Duodenal mucosa (tissue), 2 donors: ENCODE results near the gene NCOA6.
"Not testable (repeated sequence)": the region's sequence is repeated elsewhere in the genome, so short reads cannot be mapped to it uniquely, and the experiment has no call there.

Experiments used
- H3K27ac ChIP-seq: one replicate; pipeline ENCODE4 v1.7.0; 2013; ENCODE audit warnings: low read depth, low read length
- H3K27me3 ChIP-seq, 2 donors: one replicate each; pipeline ENCODE4 v1.7.0; 2013; ENCODE audit warnings: low read length in 2 of 2, control low read depth in 1 of 2; ENCODE audit not compliant: insufficient read depth in 2 of 2, control insufficient read depth in 1 of 2
- H3K36me3 ChIP-seq, 2 donors: one replicate each; pipeline ENCODE4 v1.7.0; 2013; ENCODE audit warnings: low read length in 2 of 2, control low read depth in 1 of 2; ENCODE audit not compliant: insufficient read depth in 2 of 2, control insufficient read depth in 1 of 2
- H3K4me1 ChIP-seq, 2 donors: one replicate each; pipeline ENCODE4 v1.7.0; 2013; ENCODE audit warnings: low read length in 2 of 2, control low read depth in 1 of 2; ENCODE audit not compliant: insufficient read depth in 2 of 2, control insufficient read depth in 1 of 2
- H3K4me3 ChIP-seq, 2 donors: one replicate each; pipeline ENCODE4 v1.7.0; 2013; ENCODE audit warnings: low read length in 2 of 2, low read depth in 1 of 2
- H3K9ac ChIP-seq, 2 donors: one replicate each; pipeline ENCODE4 v1.7.0; 2013; ENCODE audit warnings: low read length in 2 of 2, low read depth in 1 of 2
- H3K9me3 ChIP-seq, 2 donors: one replicate each; pipeline ENCODE4 v1.7.0; 2013; ENCODE audit warnings: low read length in 2 of 2, control low read depth in 1 of 2; ENCODE audit not compliant: control insufficient read depth in 1 of 2

Gene NCOA6

GRCh38 chr20:34713944-34714515, 111.4 kb downstream of the NCOA6 start:
- not testable (repeated sequence) for H3K9ac ChIP-seq, H3K27me3 ChIP-seq, H3K9me3 ChIP-seq, H3K4me3 ChIP-seq, H3K27ac ChIP-seq
- H3K4me1 ChIP-seq = peaks cover 21 to 24% of the 10 kb centered on the region in 2 donors
- H3K36me3 ChIP-seq = peaks cover 18 to 51% of the 10 kb centered on the region in 2 donors

GRCh38 chr20:34713194-34713943, 112.1 kb downstream of the NCOA6 start:
- Histone ChIP-seq H3K4me1 (peaks cover 25 to 28% of the 10 kb centered on the region in 2 donors), H3K4me3 (no peak overlapping the region), H3K36me3 (peaks cover 18 to 45% of the 10 kb centered on the region in 2 donors), H3K9ac (no peak overlapping the region), H3K27ac (no peak overlapping the region), H3K27me3 (no peaks in the 10 kb centered on the region), H3K9me3 (no peaks in the 10 kb centered on the region)

GRCh38 chr20:34712525-34713192, 112.8 kb downstream of the NCOA6 start:
- H3K27me3 ChIP-seq = no peaks in the 10 kb centered on the region
- peaks cover 18 to 42% of the 10 kb centered on the region in 2 donors for H3K36me3 ChIP-seq
- no peak overlapping the region for H3K27ac ChIP-seq
- peaks cover 25 to 30% of the 10 kb centered on the region in 2 donors for H3K4me1 ChIP-seq
- no peak overlapping the region for H3K9ac ChIP-seq
- no peak overlapping the region for H3K4me3 ChIP-seq
- H3K9me3 ChIP-seq = no peaks in the 10 kb centered on the region

- Histone ChIP-seq H3K4me1 (peaks cover 32 to 37% of the 10 kb centered on the region in 2 donors), H3K27me3 (no peaks in the 10 kb centered on the region), H3K9ac (no peak overlapping the region), H3K4me3 (no peak overlapping the region), H3K9me3 (no peaks in the 10 kb centered on the region), H3K36me3 (peaks cover 18 to 35% of the 10 kb centered on the region in 2 donors), H3K27ac (no peak overlapping the region)
These were observed 113.5 kb downstream of the NCOA6 start for GRCh38 chr20:34711813-34712430.

GRCh38 chr20:34710861-34711574, 114.4 kb downstream of the NCOA6 start:
- Histone ChIP-seq H3K4me1 (peaks cover 41 to 45% of the 10 kb centered on the region in 2 donors), H3K27ac (no peak overlapping the region), H3K9me3 (no peaks in the 10 kb centered on the region), H3K36me3 (peaks cover 18 to 27% of the 10 kb centered on the region in 2 donors), H3K9ac (no peak overlapping the region), H3K27me3 (no peaks in the 10 kb centered on the region), H3K4me3 (no peak overlapping the region)

- Histone ChIP-seq H3K9ac (peak overlapping the region; percentile 56 to 76), H3K4me3 (peak overlapping the region; percentile 74 to 78), H3K36me3 (peaks cover 18 to 23% of the 10 kb centered on the region in 2 donors), H3K27ac (peak overlapping the region; percentile 67), H3K4me1 (peaks cover 46 to 50% of the 10 kb centered on the region in 2 donors), H3K27me3 (no peaks in the 10 kb centered on the region), H3K9me3 (no peaks in the 10 kb centered on the region)
These were observed 114.9 kb downstream of the NCOA6 start for GRCh38 chr20:34710568-34710839.

GRCh38 chr20:34709831-34710567, 115.5 kb downstream of the NCOA6 start:
- peak overlapping the region; percentile 69 to 76 for H3K9ac ChIP-seq
- H3K36me3 ChIP-seq = peaks cover 13 to 18% of the 10 kb centered on the region in 2 donors
- no peaks in the 10 kb centered on the region for H3K27me3 ChIP-seq
- H3K4me3 ChIP-seq = peak overlapping the region; percentile 74 to 78
- H3K27ac ChIP-seq = peak overlapping the region; percentile 67
- peaks cover 51 to 55% of the 10 kb centered on the region in 2 donors for H3K4me1 ChIP-seq
- H3K9me3 ChIP-seq = no peaks in the 10 kb centered on the region

- peak overlapping the region; percentile 74 to 78 for H3K4me3 ChIP-seq
- H3K4me1 ChIP-seq = peaks cover 55 to 58% of the 10 kb centered on the region in 2 donors
- H3K9me3 ChIP-seq = no peaks in the 10 kb centered on the region
- peak overlapping the region; percentile 69 to 71 for H3K9ac ChIP-seq
- no peaks in the 10 kb centered on the region for H3K27me3 ChIP-seq
- H3K36me3 ChIP-seq = peaks cover 11 to 12% of the 10 kb centered on the region in 2 donors
- H3K27ac ChIP-seq = peak overlapping the region; percentile 67
These were observed 116.2 kb downstream of the NCOA6 start for GRCh38 chr20:34709044-34709830.

- peaks cover 7 to 10% of the 10 kb centered on the region in 2 donors for H3K36me3 ChIP-seq
- no peaks in the 10 kb centered on the region for H3K27me3 ChIP-seq
- H3K9ac ChIP-seq = peak overlapping the region; percentile 69 to 71
- no peaks in the 10 kb centered on the region for H3K9me3 ChIP-seq
- peak overlapping the region; percentile 74 to 78 for H3K4me3 ChIP-seq
- H3K27ac ChIP-seq = peak overlapping the region; percentile 67
- H3K4me1 ChIP-seq = peaks cover 54 to 57% of the 10 kb centered on the region in 2 donors
These were observed 116.8 kb downstream of the NCOA6 start for GRCh38 chr20:34708621-34709043.
